ENCODE data around the gene BARHL2.

Gene BARHL2

GRCh38 chr1:90710579-90711536, 6.2 kb downstream of the BARHL2 start:
- DNase-seq (ENCODE audit: low read depth in 2 of 2), result no peak

DNA sequence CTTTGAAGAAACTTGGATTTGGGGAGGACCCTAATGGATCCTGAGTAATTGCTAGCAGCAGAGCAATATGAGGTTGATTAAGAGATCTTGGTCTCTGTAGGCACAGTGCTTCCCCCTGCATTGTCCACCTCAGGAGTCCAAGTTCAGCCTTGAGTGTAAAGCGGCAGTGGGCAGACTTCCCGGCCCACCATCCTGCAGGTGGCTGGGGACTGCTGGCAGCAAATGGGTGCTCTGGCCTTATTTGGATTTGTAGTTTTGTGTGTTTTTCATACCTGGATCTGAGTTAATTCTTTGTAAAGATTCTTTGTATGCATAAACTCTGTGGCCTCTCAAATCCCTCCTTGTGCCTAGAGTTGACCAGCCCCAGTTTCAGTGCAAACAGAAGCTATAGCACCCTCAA, 7.6 kb downstream of the BARHL2 start:
- DNase-seq (ENCODE audit: low read depth in 2 of 2), result no peak

DNA sequence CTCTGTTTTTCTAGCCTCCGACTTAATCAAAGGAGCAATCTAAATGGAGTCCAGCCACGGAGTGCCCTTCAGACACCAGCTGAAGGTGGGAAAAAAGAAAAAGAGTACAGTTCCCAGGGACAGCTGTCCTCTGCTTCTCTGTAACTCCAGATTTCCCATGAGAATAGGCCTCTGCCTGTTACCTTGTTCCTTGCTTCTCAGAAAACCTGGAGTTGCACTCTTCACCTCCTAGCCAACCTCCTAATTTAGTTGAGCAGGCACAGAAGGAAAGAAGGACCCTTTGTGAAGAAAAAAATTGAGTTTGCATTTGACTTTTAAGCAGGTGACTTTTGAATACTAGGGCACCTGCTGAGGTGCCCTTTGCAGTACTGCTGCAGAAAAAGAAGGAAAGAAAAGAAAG, 8.3 kb downstream of the BARHL2 start:
- no peak for DNase-seq (ENCODE audit: low read depth in 2 of 2)

DNA sequence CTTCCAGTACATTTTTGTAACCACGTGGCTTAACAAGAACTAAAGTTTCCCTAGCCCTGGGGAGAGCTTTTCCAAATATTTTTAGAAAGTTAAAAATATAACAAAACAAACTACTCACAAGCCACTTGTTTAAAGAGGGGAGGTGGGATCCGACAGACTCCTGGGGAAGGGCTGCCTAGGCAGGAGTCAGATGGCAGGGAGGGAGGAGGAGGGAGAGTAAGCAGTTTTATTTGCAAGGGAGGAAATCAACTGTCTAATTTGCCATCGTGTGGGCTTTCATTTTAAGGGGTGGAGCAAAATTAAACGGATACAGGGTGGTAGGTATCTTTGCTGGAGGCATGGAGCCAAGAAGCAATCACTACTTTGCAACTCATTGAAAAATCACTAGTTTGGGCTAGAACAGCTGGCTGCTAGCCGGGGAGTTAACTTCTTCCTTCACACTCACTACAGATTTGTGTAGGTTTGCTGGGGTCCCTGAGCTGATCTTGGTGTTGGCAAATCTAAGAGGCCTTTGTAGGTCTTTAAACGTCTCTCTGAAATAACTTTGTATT, 8.8 kb downstream of the BARHL2 start:
- no peak for DNase-seq (ENCODE audit: low read depth in 2 of 2)

DNA sequence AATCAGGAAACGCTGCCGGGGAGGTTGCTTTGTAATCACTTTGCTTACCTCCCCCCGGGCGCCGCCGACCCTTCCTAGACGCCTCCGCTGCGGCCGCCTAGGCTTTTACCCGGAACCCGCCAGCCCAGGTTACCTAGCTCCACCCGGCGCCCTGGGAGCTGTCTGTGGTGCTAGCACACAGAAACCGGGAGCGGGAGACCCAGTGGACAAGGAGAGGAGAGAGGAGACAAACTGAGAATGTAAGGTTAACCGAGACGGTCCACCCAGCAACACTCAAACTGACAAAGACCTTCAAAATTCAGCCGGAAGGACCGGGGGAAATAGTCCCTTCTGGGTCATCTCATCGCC, 9.8 kb downstream of the BARHL2 start:
- no peak for DNase-seq (ENCODE audit: low read depth in 2 of 2)

DNA sequence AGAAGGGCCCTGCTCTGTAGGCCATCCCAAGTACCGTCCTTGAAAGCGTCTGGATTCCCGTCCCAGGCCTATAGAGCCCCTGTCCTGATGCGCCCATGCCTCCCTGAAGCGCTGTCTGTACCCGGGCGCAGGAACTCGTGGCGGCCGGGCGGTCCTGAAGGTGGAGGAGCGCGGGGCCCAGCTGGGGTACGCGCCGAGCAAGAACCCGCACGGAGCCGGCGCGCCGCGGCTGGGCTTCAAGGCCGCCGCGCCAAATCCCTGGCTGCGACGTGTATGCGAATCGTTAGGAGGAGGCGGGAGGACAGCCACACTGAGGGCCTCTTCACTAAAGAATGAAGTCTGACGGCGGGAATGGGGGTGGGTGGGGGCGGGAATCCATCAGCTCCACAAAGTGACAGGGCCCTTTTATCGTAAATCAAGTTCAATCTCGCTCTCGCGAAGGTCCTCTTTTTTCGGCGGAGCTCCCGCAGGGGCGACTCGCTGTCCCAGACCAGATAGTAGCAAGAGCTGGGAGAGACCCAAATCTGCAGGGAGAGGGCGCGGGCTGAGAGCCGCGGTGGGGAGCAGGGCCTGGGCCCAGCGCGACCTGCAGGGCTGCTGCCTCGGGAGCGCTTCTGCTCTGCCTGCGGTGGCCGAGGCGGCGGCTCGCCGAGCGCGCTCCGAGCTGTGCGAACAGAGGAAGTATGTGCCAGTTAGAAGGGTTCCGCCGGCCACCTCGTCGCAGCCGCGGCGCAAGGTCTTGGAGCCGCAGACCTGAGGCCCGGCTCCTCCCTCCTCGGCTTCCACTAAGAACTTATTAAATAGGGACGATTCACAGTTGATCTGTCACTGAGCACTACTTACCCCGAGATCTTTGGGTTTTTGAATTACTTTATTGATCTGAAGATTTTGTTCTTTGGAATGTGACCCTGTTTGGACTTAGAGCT, 10.4 kb downstream of the BARHL2 start:
- no peak for DNase-seq (ENCODE audit: low read depth in 2 of 2)

DNA sequence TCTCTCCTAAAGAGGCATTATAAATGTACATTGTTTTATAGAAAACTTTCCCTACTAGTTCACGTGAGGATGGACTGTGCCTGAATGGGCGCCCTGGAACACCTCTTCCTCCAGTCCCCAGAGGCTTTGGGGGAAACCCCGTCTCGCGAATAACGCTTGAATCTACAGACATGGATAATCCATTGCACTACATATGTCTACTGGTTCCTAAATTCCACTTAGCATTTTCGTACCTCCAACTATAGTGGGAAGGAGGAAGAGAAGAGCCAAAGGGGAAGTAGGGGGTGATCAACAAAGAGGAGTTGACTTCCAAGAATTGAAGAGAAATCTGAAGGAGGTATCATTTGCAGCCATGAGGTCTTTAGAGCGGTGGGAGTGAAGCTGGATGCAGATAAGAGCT, 11.1 kb downstream of the BARHL2 start:
- no peak for DNase-seq (ENCODE audit: low read depth in 2 of 2)

DNA sequence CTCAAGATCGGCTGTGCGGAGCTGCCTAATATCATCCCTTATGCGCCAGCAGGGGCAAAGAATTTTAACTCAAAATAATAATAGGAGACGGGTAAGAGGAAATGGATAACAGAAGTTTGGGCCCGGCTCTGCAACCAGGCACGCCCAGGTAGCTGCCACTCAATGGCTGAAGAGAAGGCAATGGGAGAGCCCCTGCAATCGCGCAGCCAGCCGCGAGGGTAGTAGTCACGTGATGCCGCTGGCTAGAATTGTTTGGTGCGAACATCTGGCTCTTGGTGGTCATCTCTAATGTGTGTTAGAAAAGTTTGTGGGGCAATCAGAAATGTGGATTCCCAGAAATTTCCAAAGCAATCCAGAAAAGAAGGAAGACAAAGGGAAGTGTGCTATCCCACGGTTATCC, 12.3 kb downstream of the BARHL2 start:
- no peak for DNase-seq (ENCODE audit: low read depth in 2 of 2)

- DNase-seq (ENCODE audit: low read depth in 2 of 2), result no peak
Observed at GRCh38 chr1:90694846-90695245, 22.3 kb downstream of the BARHL2 start.

GRCh38 chr1:90687747-90688146, 29.4 kb downstream of the BARHL2 start:
- no peak for DNase-seq (ENCODE audit: low read depth in 2 of 2)

- DNase-seq (ENCODE audit: low read depth in 2 of 2), result no peak
Observed at GRCh38 chr1:90675161-90675847, 41.8 kb downstream of the BARHL2 start.

- DNase-seq (ENCODE audit: low read depth in 2 of 2), result no peak
Observed at GRCh38 chr1:90671741-90672140, 45.4 kb downstream of the BARHL2 start.

- no peak for DNase-seq (ENCODE audit: low read depth in 2 of 2)
Observed at GRCh38 chr1:90671251-90671650, 45.9 kb downstream of the BARHL2 start.
